GM13977 (cell line): ENCODE results near the gene CCNJL.
A peak's percentile ranks its signal among the peaks of the same experiment; 100 is the strongest.

Source experiments
- DNase-seq: peaks from one replicate; pipeline ENCODE4 v3.0.0; 2012; ENCODE audit warnings: low spot score
- in situ Hi-C: fragments of 300-500 bp; cut with MboI; formaldehyde crosslinking; loops from one replicate; pipeline ENCODE4 v1.12.0; 2022; ENCODE audit warnings: low sequenced_read_pairs, low pct_unique_long_range_greater_than_20kb, mixed read lengths, inconsistent platforms; ENCODE audit not compliant: unreplicated experiment
- TF ChIP-seq, protein P1 (sequence below): IDR thresholded peaks from 2 replicates; pipeline ENCODE4 v1.5.1; 2012; ENCODE audit warnings: mild to moderate bottlenecking, control low read depth; ENCODE audit not compliant: insufficient read depth; ENCODE audit errors: extremely low read depth, missing control alignments

Gene CCNJL

DNA sequence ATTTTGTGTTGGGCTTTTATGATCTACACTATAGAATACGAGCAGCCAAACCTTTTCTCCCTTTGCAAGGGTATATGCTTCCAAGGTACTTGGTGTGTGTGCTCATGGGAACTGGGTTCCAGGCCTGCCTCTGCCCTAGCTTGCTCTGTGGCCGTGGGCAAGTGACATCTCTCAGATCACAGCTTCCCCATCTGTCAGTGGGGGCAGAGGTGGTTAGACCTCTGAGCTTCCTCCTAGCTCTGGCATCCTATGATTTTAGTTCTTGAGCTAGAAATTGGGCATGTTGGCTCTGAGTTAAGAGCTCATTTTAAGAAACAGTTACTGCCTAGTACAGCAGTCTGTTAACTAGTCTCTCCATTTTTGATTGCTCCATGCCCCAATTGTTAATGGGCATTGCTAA lies 12.5 kb upstream of the CCNJL start:
- DNase-seq, result no peak
- in situ Hi-C loops, result no loop called here
- TF ChIP-seq, protein P1, sequence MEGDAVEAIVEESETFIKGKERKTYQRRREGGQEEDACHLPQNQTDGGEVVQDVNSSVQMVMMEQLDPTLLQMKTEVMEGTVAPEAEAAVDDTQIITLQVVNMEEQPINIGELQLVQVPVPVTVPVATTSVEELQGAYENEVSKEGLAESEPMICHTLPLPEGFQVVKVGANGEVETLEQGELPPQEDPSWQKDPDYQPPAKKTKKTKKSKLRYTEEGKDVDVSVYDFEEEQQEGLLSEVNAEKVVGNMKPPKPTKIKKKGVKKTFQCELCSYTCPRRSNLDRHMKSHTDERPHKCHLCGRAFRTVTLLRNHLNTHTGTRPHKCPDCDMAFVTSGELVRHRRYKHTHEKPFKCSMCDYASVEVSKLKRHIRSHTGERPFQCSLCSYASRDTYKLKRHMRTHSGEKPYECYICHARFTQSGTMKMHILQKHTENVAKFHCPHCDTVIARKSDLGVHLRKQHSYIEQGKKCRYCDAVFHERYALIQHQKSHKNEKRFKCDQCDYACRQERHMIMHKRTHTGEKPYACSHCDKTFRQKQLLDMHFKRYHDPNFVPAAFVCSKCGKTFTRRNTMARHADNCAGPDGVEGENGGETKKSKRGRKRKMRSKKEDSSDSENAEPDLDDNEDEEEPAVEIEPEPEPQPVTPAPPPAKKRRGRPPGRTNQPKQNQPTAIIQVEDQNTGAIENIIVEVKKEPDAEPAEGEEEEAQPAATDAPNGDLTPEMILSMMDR, result no peak

- TF ChIP-seq, protein P1, result no peak
- in situ Hi-C loops, result no loop called here
- DNase-seq, result no peak
These were observed 6.0 kb upstream of the CCNJL start for GRCh38 chr5:160318409-160318808.

DNA sequence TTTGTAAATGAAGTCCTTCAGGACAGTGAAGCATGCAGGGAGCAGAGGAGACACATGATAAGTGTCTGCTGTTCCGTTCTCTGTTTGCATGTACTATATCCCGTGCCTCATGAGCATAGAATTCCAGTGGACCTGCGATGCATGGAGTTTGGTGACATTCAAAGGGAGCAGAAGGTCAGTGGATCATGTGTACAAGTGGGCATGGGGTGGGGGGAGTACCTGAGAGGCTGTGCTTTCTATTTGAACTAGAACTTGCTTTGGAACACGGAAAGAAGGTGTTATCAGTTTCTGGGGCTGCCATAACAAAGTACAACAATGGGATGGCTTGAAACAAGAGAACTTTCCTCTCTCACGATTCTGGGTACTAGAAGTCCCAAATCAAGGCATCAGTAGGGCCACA lies 5.1 kb upstream of the CCNJL start:
- in situ Hi-C loops, result no loop called here
- DNase-seq, result no peak
- TF ChIP-seq, protein P1, result no peak

DNA sequence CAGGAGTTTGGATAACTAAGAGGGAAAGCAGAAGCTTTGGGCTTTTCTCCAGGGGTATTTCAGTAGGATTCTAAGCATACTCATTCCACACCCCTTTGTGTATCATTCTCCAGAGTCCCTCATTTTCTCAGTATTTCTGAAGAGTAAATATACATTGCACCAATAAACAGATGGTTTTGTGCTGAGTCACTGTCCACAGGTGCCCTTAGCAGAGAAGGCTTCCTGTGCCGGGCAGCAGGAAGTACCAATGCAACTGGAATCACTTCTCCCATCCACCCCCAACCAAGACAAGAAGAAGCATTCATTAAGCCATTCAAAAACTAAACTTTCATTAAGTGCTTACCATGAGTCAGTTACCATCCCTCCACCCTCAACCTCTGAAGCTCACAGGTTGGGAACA lies 3.6 kb upstream of the CCNJL start:
- DNase-seq, result no peak
- in situ Hi-C loops, result no loop called here
- TF ChIP-seq, protein P1, result no peak

GRCh38 chr5:160312960-160313727 lies 780 bp upstream of the CCNJL start:
- in situ Hi-C loops, result no loop called here
- peak; percentile 28 for DNase-seq
- TF ChIP-seq, protein P1, result no peak

GRCh38 chr5:160311491-160312133 lies 752 bp downstream of the CCNJL start:
- TF ChIP-seq, protein P1, result no peak
- in situ Hi-C loops, result no loop called here
- no peak for DNase-seq
